SIG-M5 (cell line): Measurements from ENCODE around the gene FOXO4.
A peak's percentile ranks its signal among the peaks of the same experiment; 100 is the strongest.
"Not testable (repeated sequence)": the region's sequence is repeated elsewhere in the genome, so short reads cannot be mapped to it uniquely, and the experiment has no call there.

Source experiments
- DNase-seq: peaks from one replicate; lab custom pipeline; 2025; lab: John Stamatoyannopoulos, UW

Gene FOXO4, protein sequence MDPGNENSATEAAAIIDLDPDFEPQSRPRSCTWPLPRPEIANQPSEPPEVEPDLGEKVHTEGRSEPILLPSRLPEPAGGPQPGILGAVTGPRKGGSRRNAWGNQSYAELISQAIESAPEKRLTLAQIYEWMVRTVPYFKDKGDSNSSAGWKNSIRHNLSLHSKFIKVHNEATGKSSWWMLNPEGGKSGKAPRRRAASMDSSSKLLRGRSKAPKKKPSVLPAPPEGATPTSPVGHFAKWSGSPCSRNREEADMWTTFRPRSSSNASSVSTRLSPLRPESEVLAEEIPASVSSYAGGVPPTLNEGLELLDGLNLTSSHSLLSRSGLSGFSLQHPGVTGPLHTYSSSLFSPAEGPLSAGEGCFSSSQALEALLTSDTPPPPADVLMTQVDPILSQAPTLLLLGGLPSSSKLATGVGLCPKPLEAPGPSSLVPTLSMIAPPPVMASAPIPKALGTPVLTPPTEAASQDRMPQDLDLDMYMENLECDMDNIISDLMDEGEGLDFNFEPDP

DNA sequence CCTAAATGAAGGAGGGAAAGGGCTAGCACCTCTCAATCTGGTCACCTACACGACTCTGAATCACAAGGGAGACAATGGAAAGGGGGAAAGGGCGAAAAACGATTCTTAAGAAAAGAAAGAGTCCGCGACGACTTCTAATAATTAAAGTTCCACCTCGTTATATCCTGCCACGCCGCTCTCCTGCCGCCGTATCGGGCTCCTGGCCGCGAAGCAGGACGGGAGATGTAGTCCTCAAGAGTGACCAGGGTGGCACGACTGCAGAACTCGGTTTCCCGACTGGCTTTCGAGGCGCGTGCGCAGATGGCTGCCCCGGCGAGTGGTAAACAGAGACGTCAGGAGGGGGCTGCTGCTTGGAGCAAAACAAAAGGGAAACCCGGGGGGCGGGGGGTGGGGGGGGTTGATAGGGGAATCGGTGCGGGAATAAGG is at the start of gene FOXO4:
TSS of gene FOXO4 (plus strand) at position 297 of the 426 bp plus-strand sequence. CDS start 678 bp downstream, outside the sequence.
- DNase-seq: peak; percentile 32

DNA sequence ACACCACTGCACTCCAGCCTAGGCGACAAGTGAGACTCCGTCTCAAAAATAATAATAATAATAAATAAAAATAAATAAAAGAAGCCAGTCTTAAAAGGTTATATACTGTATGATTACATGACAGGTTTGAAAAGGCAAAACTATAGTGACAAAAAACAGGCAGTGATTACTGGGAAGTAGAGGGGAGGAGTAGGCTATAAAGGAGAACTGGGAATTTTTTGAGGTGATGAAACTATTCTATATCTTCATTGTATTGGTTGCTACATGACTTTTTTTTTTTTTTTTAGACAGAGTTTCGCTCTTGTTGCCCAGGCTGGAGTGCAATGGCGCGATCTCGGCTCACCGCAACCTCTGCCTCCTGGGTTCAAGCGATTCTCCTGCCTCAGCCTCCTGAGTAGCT is 47.8 kb upstream of the FOXO4 start:
- not testable (repeated sequence) for DNase-seq

DNA sequence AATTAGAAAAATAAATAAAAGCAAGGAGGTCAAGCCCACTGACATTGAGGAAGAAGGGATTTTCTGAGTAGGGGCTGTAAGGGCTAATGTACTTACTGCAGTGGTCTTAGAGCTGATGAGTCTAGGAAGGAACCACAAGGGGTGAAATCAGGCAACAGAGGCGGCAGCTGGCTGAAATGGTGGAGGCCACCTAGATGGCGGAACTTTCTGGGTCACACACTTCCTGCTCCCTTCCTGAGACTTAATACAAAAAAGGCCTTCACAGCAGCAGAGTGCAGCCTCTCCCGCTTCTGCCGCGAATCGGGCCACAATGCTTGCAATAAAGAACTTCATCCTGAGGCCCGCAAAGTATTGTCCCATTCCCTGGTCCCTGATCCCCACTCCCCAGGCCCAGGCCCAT is 42.9 kb upstream of the FOXO4 start:
- DNase-seq: no peak

DNA sequence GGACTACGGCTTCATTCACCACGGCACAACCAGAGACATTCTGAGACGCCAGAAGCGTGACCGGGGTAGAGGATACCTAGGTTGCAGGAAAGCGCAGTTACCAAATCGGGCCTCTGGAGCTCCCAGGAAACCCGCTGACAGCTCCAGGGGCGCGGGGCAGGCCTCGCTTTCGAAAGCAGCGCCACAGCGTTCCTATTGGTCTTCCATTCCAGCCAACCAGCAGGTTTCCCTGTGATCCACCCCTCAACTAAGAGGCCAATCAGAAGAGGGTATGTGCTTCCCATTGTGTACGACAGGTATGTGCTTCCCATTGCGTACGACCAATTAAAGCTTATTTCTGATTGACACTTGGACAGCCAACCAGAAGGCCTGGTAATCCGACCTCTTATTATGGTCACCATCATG is 42.4 kb upstream of the FOXO4 start:
- DNase-seq: no peak

DNA sequence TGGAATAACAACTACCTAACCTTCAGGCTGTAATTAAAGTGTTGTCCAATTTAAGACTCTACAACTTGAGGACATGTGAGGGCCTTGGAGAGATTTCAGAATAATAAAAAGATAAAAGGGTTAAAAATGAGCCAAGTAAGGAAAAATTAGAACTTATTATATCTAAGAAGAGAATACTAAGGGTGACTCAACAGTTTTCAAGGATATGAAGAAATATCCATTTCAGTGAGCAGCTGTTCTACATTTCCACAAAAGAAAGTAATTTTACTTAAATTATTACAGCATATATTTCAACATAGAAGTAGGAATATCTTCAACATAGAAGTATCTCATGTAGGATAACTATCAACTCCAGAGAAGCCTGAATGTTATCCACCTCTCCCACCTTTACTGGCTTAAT is 38.8 kb upstream of the FOXO4 start:
- DNase-seq: no peak

DNA sequence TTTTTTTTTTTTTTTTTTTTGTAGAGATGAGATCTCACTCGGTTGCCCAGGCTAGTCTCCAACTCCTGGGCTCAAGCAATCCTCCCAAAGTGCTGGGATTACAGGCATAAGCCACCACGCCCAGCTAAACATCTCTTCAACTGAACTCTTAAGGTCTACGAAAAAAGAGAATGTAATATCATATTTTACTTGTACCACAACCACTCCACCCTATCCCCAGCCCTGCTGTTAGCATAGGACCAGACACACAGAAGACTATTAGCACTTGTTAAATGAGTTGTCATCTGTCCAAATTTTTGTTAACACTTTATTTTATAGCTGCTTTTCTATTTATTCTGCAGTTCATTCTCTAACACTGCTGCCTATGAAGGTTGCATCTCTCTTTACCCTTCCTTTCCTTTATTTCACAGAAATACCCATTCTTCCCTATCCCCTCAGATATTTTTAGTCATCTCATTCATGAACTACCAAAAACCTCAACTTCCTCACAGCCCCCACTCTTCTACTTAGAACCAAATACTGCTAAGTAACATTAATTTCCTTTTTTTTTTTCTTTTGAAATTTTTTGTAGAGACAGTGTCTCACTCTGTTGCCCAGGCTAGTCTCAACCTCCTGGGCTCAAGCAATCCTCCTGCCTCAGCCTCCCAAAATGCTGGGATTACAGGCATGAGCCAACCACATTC is 37.7 kb upstream of the FOXO4 start:
- no peak for DNase-seq

DNA sequence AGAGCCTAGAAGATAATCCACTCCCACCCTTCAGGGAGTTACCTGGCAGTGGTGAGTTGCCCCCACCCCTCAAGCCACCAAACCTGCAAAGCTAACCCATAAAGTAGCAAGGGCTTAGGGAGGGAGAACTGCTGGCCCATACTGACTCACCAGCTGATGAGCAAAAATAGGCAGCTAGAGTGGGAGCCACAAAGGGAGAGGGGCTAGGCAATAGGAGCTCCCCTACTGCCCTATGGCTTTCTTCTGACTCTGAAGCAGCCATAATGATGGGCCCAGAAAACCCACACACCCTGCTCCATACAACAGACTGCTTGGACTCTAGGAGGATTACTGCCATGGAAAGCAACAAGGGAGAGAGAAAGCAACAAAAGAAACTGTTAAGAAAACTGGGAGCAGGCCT is 35.5 kb upstream of the FOXO4 start:
- no peak for DNase-seq

DNA sequence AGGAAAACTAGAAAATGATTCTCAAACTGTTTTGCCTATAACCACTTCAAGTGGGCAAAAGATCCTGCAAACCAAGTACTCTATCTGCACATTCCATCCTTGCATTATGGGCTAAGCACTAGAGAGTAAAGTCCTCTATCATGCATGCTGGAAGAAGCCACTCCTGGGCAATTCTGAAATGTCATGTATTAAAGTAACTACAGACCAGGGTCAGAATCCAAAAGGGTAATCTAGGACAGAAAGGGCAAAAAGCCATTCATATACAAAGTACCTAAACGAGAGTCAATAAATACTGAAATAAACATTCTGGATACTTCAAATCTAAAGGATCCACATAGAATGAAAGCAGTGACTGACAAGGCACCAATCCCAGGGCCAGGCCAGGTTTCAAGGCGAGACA is 28.6 kb upstream of the FOXO4 start:
- no peak for DNase-seq

DNA sequence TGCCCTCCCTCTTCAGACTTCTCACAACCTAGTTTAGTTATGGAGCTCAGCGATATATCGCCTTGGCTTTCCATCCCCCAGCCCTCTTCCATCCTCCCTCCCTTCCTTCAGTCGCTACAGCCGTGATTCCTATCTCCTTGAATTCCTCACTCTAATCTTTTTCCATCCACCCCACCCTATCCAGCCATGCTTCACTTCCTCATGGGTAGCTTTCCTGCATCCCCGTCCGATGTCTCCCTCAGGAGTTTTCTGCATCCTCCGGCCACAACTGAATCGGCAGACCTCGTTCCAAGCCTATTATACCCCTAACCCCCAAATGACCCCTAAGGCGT is 28.0 kb upstream of the FOXO4 start:
- DNase-seq: no peak

DNA sequence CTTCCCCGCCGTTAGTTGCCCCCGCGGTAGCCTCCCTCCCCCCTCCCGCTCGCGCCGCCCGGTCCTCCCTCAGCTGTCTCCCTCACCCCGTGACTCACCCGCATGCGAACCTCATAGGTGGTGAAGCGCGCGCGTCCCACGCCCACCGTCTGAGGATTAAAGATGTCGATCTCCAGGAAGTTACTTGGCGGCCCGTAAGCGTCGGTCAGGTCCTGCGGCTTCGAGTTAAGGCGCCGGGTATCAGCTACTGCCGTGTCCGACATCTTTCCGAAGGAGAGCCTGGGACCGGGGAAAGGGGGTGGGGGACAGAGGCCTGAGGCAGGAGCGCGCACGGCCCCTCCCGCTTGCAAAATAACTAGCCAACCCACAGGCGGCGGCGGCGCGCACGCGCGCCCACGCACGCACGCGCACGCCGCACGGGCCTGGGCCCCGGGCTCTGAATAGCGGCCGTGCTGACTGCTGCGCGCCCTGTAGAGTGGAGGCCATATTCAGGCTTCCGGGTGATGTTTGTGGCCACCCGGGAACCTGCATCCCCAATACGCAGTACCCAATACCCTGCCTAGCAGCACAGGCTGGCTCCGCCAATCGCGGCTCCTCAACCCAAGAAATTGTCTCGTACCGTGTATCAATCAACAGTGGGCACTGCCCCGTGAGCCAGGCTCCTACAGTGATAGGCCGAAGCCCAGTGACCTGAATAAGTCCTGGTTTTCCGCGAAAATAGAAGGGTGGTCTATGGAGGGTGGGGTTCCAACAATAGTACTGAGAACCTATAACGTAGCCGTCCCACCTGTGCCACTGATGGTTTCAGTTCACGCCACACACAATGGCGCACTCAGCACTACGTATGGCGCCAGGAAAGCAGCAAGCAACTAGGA is 27.4 kb upstream of the FOXO4 start, which contains the start of gene SNX12:
TSS of gene SNX12 (minus strand) at position 291 of the 875 bp plus-strand sequence. CDS start at position 263, 28 bp downstream.
- peak; percentile 48 for DNase-seq

DNA sequence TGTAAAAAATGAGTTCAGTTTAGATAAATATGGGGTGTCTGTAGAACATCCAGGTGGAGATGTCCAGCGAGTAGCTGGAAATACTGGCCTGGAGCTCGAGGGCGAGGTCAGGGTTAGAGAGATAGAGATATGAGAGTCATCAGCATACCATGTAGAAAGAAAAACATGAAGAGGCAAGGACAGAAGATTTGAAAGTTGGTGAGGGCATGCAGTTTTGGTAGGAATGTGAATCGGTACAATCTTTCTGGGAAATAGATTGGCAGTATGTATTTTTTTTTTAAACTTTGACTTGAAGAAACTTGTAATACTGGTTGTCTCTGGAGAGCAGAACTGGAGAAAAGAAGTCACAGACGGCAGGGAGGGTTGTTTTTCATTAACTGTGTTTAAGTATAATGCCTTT is 25.1 kb upstream of the FOXO4 start:
- no peak for DNase-seq

DNA sequence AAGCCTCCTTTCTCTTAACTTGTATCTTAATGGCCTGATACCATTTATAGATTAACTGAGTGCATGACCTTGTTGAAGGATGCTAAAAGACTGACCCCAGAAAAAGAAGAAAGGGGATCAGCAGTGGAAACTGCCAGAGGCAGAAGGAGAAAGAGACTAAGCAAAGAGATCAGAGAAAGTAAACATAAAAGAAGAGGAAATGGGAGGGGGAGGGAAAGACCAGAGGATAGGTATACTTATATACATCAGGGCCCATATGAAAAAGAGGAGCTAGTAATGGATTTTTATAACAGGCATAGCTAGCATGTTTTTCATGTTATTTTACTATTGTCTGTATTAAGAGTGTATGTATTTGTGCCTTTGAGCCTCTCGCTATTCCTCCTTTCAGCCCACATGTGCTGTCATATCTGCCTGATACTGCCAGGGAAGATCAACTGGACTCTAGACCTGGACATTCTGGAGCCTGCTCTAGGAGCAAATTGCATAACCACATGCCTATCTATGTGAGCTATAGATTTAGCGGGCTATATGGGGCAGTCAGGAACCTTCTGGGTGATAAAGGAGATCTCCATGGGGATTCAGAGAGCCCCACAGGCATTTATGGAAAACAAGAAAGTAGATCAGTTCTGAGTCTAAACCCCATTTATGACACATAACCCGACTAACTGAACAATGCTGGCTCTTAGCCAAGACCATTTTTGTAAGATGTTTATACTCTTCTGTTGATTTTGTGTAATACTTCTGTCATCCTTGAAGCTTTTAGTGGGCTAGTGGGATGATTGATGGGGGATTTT is 14.1 kb upstream of the FOXO4 start:
- no peak for DNase-seq

DNA sequence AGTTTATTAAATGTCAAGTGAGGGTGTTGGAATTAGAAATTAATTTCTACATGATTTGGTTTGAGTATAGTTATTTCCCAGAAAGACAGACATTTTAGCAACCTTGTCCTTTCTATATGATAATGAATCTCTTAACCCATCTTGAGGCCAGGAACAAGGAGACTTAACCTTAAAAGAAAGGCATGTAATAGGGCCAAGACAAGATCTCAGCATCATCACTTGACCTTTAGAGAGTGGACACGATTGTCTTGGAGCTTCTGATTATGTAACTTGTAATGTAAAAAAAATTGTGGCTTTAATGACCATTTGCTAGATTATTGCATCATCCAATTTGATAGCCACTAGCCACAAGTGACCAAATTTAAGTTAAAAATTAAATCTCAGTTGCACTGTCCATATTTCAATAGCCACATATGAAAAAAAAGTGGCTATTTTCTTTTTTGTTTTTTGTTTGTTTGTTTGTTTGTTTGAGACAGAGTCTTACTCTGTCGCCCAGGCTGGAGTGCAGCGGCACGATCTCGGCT is 13.5 kb upstream of the FOXO4 start:
- no peak for DNase-seq

DNA sequence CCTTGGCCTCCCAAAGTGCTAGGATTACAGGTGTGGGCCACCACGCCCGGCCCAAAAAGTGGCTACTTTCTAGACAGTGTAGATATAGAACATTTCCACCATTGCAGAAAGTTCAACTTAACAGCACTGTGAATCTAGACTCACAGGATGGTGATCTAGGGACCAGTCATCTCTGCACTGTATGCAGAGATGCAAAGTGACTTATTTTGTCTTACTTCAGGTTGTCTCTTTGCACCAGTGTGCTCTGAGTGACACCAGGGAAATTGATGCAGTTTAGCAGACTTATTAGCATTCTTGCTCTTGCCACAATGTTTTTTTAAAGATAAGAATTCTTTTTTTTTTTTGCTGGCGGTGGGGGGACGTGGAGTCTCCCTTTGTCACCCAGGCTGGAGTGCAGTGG is 12.8 kb upstream of the FOXO4 start:
- DNase-seq: no peak

DNA sequence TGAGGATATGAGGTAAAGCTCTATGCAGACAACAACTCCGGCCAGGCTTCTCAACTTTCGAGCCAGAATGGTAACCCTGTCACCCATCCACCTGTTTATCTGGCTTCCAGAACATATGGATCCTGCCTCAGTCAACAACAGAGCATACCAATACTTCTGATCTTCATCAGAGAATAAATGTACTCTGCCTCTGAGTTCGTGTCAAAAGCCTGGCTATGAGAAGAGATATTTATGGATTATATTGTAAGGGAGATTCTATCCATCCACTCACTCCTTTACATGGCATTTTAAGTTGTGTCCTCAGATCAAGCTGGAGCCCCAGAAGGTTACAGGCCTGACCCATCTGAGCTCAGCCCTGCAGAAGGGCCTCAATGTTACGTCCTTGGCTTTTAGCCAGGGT is 9.8 kb upstream of the FOXO4 start:
- no peak for DNase-seq

DNA sequence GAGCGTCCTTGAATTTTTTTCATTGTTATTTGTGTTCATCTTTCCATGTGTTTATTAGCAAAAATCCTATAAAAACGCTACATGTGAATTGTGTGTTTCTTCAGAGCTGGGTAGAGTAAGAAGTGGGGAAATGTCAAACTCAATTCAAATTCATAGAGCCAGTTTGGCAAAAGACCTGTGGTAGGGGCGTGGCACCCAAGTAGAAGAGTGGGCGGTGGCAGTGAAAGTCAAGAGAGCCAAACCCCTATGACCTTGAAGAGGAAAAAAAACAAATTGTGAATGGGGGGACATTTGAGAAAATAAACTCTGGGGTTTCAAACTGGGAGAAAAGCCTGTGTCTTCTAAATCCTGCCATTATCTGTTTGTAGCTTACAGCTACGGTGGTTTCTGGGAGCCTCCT is 4.4 kb upstream of the FOXO4 start:
- no peak for DNase-seq

DNA sequence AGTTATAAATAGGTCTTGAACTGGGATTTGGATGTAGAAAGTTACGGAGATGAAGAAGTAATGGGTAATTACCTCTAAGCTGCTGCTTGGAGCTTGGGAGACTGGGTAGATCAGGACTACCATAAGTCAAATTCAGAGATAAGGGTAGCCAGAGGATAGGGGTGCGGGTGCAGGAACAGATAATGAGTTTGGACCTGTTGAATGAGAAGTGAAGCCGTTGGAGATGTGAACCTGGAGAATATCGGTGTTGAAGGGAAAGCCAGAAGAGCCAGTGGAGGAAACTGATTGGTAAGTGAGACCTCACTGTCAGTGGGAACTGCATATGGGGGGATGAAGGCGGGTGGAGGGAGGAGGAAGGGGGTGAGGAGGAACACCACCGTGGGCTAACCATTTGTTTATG is 618 bp upstream of the FOXO4 start:
- DNase-seq: no peak

DNA sequence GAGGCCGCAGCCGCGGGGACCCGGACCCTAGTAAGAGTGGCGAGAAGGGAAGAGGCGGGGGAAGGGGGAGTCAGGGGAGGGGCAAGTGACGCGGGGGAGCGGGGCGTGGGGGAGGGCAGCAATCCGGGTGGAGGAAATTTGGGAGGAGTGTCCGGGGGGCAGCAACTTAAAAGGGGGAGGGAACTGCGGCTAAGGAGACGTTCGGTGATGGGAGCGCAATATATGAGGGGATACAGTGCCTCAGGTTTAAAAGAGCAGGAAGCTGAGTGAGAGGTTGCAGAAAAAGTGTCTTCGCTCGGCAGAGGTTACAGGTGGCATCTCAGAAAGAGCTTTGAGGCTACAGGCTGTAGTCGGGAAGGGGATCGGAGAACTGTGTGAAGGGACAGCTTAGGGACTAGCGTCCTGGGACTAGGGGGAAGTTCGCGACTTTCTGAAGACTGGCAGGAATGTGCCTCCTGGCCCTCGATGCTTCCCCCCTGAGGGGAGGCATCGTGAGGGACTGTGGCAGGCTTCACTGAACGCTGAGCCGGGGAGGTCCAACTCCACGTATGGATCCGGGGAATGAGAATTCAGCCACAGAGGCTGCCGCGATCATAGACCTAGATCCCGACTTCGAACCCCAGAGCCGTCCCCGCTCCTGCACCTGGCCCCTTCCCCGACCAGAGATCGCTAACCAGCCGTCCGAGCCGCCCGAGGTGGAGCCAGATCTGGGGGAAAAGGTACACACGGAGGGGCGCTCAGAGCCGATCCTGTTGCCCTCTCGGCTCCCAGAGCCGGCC is 519 bp downstream of the FOXO4 start:
- no peak for DNase-seq

DNA sequence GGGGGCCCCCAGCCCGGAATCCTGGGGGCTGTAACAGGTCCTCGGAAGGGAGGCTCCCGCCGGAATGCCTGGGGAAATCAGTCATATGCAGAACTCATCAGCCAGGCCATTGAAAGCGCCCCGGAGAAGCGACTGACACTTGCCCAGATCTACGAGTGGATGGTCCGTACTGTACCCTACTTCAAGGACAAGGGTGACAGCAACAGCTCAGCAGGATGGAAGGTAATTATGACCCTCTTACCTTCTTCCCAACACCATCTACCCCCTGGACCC is 1.0 kb downstream of the FOXO4 start:
- no peak for DNase-seq

DNA sequence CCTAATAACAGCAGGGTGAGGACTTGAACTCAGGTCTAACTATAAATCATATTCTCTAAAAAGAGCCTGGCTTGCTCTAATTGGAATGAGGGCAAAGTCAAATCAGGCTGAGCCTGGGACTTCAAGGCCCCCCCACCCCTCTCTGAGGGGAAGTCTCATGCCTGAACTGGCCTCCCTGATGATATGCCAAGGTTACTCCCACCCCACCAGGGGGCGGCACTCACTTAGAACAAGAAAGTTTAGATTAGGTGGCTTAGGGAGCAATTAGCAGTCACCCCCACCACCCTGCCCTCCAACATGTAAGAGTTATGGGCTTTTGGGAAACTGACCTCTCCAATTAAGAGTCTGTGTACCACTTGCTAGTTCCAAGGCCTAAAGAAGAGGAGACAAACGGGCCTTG is 2.7 kb downstream of the FOXO4 start:
- no peak for DNase-seq
